ENCODE measurements around the gene WNT8A.

WNT8A gene

DNA sequence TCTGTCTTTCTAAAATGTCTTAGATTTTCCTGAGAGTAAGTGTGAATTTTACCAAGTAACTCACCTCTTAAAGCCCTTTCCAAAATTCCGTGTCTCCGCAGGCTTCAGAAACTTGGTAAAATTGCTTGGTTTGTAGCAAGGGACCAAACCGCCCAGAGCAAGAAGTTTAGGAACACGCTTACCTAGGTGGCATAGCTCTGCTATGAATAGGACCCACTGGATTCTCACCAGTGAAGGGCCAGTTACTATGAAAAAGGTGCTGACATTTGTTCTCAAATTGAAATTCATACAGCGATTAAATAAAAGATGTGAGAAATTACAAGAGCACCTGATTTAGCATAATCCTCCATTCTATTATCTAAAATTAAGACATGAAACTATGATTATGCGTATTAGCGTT lies 48.7 kb downstream of the WNT8A start:
- TF ChIP-seq, protein P1, sequence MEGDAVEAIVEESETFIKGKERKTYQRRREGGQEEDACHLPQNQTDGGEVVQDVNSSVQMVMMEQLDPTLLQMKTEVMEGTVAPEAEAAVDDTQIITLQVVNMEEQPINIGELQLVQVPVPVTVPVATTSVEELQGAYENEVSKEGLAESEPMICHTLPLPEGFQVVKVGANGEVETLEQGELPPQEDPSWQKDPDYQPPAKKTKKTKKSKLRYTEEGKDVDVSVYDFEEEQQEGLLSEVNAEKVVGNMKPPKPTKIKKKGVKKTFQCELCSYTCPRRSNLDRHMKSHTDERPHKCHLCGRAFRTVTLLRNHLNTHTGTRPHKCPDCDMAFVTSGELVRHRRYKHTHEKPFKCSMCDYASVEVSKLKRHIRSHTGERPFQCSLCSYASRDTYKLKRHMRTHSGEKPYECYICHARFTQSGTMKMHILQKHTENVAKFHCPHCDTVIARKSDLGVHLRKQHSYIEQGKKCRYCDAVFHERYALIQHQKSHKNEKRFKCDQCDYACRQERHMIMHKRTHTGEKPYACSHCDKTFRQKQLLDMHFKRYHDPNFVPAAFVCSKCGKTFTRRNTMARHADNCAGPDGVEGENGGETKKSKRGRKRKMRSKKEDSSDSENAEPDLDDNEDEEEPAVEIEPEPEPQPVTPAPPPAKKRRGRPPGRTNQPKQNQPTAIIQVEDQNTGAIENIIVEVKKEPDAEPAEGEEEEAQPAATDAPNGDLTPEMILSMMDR (conservative IDR thresholded peaks at IDR 0.05) = no peak
- TF ChIP-seq ZFX (IDR thresholded peaks at IDR 0.05) = no peak
- H3K27ac ChIP-seq = no peak overlapping the region

GRCh38 chr5:138138949-138139780 lies 55.3 kb downstream of the WNT8A start, which contains the start of gene NME5:
Gene NME5, minus strand, starts transcription at chr5:138139428. Its CDS starts 648 bp downstream, at chr5:138138780.
- peak within 1 kb of the TSS; percentile 20; the same call in 1 of the 2 replicates for H3K27ac ChIP-seq
- no peak for TF ChIP-seq ZFX (IDR thresholded peaks at IDR 0.05)
- TF ChIP-seq, protein P1 (conservative IDR thresholded peaks at IDR 0.05) = no peak

DNA sequence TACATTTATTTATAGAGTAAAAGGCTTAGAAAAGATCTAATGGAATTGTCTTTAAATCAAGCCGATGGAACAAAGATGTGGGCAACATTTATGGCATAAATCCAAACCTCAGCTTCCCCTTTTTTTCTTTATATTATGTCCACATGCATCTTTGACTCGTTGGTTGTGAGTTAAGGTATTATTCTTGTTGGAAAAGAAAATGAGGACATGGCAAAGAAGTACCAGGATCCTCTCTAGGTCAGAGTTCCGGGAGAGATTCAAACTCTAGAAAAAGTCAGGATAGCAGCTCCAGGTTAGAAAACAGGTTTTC lies 55.9 kb downstream of the WNT8A start:
- no peak for TF ChIP-seq ZFX (IDR thresholded peaks at IDR 0.05)
- TF ChIP-seq, protein P1 (conservative IDR thresholded peaks at IDR 0.05) = no peak
- H3K27ac ChIP-seq = no peak overlapping the region

GRCh38 chr5:138140268-138140667 lies 56.4 kb downstream of the WNT8A start:
- no peak overlapping the region for H3K27ac ChIP-seq
- TF ChIP-seq, protein P1 (conservative IDR thresholded peaks at IDR 0.05) = no peak
- no peak for TF ChIP-seq ZFX (IDR thresholded peaks at IDR 0.05)
